OCI-LY1 (cell line): ENCODE data around the gene TMEM45B.

Experiments used
- H2AFZ ChIP-seq: fragments of 200-600 bp; sonication (generic), shearing (Covaris generic); 2 replicates; pipeline ENCODE4 v1.6.0; 2014; ENCODE audit warnings: antibody characterized with exemption, mild to moderate bottlenecking, low read length
- H3F3A ChIP-seq: fragments of 200-600 bp; sonication (generic), shearing (Covaris generic); 2 replicates; pipeline ENCODE4 v1.6.0; 2014; ENCODE audit warnings: mild to moderate bottlenecking, antibody characterized with exemption, low read length, moderate library complexity; ENCODE audit not compliant: insufficient read depth
- H3K27ac ChIP-seq: fragments of 200-600 bp; sonication (generic); 2 replicates; pipeline ENCODE4 v1.5.1; 2014; ENCODE audit warnings: low read length, mixed run types, mild to moderate bottlenecking, low read depth; ENCODE audit not compliant: poor library complexity, severe bottlenecking
- H3K27me3 ChIP-seq: fragments of 200-600 bp; sonication (generic); 2 replicates; pipeline ENCODE4 v1.6.0; 2014; ENCODE audit warnings: antibody characterized with exemption, mild to moderate bottlenecking, low read length, moderate library complexity; ENCODE audit not compliant: insufficient read depth
- H3K36me3 ChIP-seq: fragments of 200-600 bp; sonication (generic); 2 replicates; pipeline ENCODE4 v1.6.1; 2014; ENCODE audit warnings: mild to moderate bottlenecking, antibody characterized with exemption, low read length, moderate library complexity, mixed read lengths; ENCODE audit not compliant: insufficient read depth
- H3K4me1 ChIP-seq: fragments of 200-600 bp; sonication (generic); 2 replicates; pipeline ENCODE4 v1.5.1; 2014; ENCODE audit warnings: mild to moderate bottlenecking, low read length, moderate library complexity; ENCODE audit not compliant: insufficient read depth, severe bottlenecking
- H3K4me2 ChIP-seq: fragments of 200-600 bp; sonication (generic), shearing (Covaris generic); 2 replicates; pipeline ENCODE4 v1.6.1; 2014; ENCODE audit warnings: low read length
- H3K4me3 ChIP-seq: fragments of 200-600 bp; sonication (generic); 2 replicates; pipeline ENCODE4 v1.5.1; 2014; ENCODE audit warnings: low read length, low read depth, mild to moderate bottlenecking, mixed read lengths; ENCODE audit not compliant: poor library complexity, severe bottlenecking
- H3K79me2 ChIP-seq: fragments of 200-600 bp; shearing (Covaris generic); 2 replicates; pipeline ENCODE4 v1.6.1; 2016; ENCODE audit warnings: mixed run types, low read length, mixed read lengths; ENCODE audit not compliant: insufficient read depth
- H3K9ac ChIP-seq: fragments of 200-600 bp; sonication (generic), shearing (Covaris generic); 2 replicates; pipeline ENCODE4 v1.6.1; 2014; ENCODE audit warnings: mild to moderate bottlenecking, low read length, mixed read lengths
- H3K9me2 ChIP-seq: fragments of 200-600 bp; sonication (generic), shearing (Covaris generic); 2 replicates; pipeline ENCODE4 v1.6.1; 2014; ENCODE audit warnings: low read depth, mild to moderate bottlenecking, low read length, mixed read lengths
- H3K9me3 ChIP-seq: fragments of 200-600 bp; shearing (Covaris generic); 2 replicates; pipeline ENCODE4 v1.6.1; 2014; ENCODE audit warnings: low read length, mixed read lengths
- H4K20me1 ChIP-seq: fragments of 200-600 bp; sonication (generic), shearing (Covaris generic); 2 replicates; pipeline ENCODE4 v1.6.0; 2016; ENCODE audit warnings: mild to moderate bottlenecking, low read length; ENCODE audit not compliant: insufficient read depth
- EZH2 ChIP-seq: fragments of 200-600 bp; sonication (generic), shearing (Covaris generic); IDR thresholded peaks from 2 replicates; pipeline ENCODE4 v1.8.0; 2017; ENCODE audit warnings: borderline replicate concordance, mixed run types, mild to moderate bottlenecking, antibody characterized with exemption, low read length, moderate library complexity, mixed read lengths
- TF ChIP-seq, protein P1 (sequence below): fragments of 200-600 bp; sonication (generic), shearing (Covaris generic); IDR thresholded peaks from 2 replicates; pipeline ENCODE4 v1.5.1; 2017; ENCODE audit warnings: mild to moderate bottlenecking, antibody characterized with exemption, low read length, moderate library complexity, mixed read lengths

TMEM45B gene

DNA sequence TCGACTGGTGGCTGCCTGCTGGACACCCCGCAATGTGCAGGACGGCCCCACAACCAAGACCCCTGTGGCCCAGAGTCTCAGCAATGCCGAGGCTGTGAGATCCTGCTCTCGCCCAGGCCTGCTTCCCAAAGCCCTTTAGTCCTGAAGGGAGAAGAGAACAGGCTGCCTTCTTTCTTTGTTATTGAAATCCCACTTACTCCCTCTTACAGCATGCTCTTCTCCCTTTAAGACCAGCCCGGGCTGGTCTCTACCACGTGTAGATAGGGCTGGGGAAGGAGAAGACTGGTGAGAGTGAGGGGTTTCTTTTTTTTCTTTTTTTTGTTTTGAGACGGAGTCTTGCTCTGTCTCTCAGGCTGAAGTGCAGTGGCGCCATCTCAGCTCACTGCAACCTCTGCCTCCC is 21.3 kb downstream of the TMEM45B start:
- no peak for TF ChIP-seq EZH2
- TF ChIP-seq, protein P1, sequence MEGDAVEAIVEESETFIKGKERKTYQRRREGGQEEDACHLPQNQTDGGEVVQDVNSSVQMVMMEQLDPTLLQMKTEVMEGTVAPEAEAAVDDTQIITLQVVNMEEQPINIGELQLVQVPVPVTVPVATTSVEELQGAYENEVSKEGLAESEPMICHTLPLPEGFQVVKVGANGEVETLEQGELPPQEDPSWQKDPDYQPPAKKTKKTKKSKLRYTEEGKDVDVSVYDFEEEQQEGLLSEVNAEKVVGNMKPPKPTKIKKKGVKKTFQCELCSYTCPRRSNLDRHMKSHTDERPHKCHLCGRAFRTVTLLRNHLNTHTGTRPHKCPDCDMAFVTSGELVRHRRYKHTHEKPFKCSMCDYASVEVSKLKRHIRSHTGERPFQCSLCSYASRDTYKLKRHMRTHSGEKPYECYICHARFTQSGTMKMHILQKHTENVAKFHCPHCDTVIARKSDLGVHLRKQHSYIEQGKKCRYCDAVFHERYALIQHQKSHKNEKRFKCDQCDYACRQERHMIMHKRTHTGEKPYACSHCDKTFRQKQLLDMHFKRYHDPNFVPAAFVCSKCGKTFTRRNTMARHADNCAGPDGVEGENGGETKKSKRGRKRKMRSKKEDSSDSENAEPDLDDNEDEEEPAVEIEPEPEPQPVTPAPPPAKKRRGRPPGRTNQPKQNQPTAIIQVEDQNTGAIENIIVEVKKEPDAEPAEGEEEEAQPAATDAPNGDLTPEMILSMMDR: no peak
- H3F3A ChIP-seq: no peaks in the 10 kb centered on the region
- no peaks in the 10 kb centered on the region for H3K9me2 ChIP-seq
- H3K9me3 ChIP-seq: no peaks in the 10 kb centered on the region
- H3K9ac ChIP-seq: no peak overlapping the region
- H3K4me1 ChIP-seq: no peaks in the 10 kb centered on the region
- no peak overlapping the region for H3K4me3 ChIP-seq
- H2AFZ ChIP-seq: no peak overlapping the region
- no peaks in the 10 kb centered on the region for H3K79me2 ChIP-seq
- no peaks in the 10 kb centered on the region for H3K36me3 ChIP-seq
- no peaks in the 10 kb centered on the region for H4K20me1 ChIP-seq
- H3K27me3 ChIP-seq: no peaks in the 10 kb centered on the region
- no peak overlapping the region for H3K27ac ChIP-seq
- H3K4me2 ChIP-seq: no peak overlapping the region

DNA sequence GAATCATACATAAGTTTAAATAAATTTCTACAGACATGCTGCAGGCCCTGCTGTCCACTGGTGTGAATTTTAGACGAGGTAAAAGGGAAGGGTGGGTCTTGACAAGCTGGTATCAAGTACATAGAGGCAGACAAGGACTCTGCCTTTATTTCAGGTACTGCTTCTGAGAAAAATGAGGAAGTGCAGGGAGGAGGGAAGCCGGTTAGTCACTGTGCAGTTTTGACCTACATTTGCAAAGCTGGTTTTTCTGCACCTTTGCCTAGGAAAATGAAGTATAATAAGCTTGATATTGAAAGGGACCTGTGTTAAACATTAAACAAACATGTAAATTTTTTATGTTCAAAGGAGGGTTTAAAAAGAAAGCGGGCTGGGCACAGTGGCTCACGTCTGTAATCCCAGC is 24.6 kb downstream of the TMEM45B start:
- Histone ChIP-seq H3K27me3 (no peaks in the 10 kb centered on the region), H2AFZ (no peak overlapping the region), H3K9me3 (no peaks in the 10 kb centered on the region), H3K9ac (no peak overlapping the region), H3K79me2 (no peaks in the 10 kb centered on the region), H3K4me1 (no peaks in the 10 kb centered on the region), H3K27ac (no peak overlapping the region), H3K4me2 (no peak overlapping the region), H3K4me3 (no peak overlapping the region), H3K9me2 (no peaks in the 10 kb centered on the region), H3K36me3 (no peaks in the 10 kb centered on the region), H3F3A (no peaks in the 10 kb centered on the region), H4K20me1 (no peaks in the 10 kb centered on the region)
- TF ChIP-seq, protein P1: no peak
- no peak for TF ChIP-seq EZH2

DNA sequence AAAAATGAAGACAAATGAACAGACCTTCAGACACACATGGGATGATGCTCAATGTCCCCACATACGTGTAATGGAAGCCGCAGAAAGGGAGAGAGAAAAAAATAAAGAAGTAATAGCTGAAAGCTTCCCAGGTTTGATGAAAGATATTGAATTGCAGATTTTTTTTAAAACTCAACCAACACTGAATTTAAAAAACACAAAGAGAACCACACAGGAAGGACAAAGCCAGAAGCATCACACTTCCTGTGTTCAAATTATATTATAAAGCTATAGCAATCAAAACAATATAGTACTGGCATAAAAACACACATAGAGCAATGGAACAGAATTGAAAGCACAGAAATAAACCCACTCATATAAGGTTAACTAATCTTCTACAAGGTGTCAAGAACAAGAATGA is 26.5 kb downstream of the TMEM45B start:
- Histone ChIP-seq H3K79me2 (no peaks in the 10 kb centered on the region), H3K9me3 (no peaks in the 10 kb centered on the region), H3K4me1 (no peaks in the 10 kb centered on the region), H3K27me3 (no peaks in the 10 kb centered on the region), H3F3A (no peaks in the 10 kb centered on the region), H3K4me3 (no peak overlapping the region), H3K36me3 (no peaks in the 10 kb centered on the region), H3K9ac (no peak overlapping the region), H2AFZ (no peak overlapping the region), H3K27ac (no peak overlapping the region), H3K9me2 (no peaks in the 10 kb centered on the region), H3K4me2 (no peak overlapping the region), H4K20me1 (no peaks in the 10 kb centered on the region)
- TF ChIP-seq, protein P1: no peak
- no peak for TF ChIP-seq EZH2
